ENCODE results near the gene LHFPL3.
A peak's percentile ranks its signal among the peaks of the same experiment; 100 is the strongest.

LHFPL3 gene

DNA sequence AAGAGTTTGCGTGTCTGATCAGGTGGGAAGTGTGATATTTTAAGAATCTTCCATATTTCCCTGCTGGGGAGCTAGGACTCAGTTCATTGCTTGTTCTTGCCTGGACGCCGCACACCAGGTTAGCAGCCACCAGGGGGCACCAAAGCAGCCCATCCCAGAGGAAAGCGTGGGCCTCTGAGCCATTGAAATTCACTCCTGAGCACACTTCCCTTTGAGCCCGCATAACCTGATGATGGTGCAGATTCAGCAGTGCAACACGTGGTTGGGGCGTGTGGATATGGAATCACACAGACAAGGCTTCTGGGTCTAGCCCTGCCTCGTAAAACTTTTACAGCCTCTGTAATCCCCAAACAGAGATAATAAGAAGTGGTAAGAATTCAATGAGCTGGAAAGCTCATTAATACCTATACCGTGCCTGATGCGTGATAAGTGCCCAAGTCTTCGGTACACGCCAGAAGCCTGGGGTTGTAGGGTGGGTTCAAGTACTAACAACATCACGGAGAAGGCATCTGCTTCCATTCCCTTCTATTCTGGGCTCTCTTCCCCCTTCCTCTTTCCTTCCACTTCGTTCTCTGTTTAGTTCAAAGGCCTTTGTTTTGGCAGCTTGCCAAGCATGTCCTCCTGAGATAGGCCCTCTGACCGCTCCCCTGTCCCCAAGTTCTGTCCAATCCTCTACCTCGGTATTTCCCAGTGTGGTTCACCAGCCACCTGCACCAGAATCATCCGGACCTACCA lies 555.5 kb downstream of the LHFPL3 start:
- TF ChIP-seq, protein P1, sequence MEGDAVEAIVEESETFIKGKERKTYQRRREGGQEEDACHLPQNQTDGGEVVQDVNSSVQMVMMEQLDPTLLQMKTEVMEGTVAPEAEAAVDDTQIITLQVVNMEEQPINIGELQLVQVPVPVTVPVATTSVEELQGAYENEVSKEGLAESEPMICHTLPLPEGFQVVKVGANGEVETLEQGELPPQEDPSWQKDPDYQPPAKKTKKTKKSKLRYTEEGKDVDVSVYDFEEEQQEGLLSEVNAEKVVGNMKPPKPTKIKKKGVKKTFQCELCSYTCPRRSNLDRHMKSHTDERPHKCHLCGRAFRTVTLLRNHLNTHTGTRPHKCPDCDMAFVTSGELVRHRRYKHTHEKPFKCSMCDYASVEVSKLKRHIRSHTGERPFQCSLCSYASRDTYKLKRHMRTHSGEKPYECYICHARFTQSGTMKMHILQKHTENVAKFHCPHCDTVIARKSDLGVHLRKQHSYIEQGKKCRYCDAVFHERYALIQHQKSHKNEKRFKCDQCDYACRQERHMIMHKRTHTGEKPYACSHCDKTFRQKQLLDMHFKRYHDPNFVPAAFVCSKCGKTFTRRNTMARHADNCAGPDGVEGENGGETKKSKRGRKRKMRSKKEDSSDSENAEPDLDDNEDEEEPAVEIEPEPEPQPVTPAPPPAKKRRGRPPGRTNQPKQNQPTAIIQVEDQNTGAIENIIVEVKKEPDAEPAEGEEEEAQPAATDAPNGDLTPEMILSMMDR (IDR thresholded peaks at IDR 0.05; ENCODE audit: insufficient read depth, missing control alignments) = peak; percentile 90
- DNase-seq (ENCODE audit: insufficient read length, low spot score) (peak; percentile 48), FAIRE-seq (no peak)

DNA sequence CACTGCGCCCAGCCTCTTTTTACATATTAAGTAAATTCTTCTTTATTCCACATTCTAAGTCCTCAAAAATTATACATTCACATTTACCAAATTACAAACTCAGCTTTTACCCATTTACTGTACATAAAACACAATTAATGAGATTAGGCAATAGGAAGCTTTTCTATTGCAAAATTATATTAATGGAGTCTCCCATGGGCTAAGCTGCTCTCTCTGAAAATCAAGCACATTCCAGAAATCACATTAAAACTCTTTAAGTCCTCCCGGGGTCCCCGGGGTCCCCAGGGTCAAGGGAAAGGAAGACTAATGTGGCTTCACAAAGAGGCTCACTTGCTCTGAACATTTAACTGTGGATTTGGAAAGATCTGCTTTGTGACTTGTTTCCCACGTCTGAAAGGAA lies 558.2 kb downstream of the LHFPL3 start:
- TF ChIP-seq, protein P1 (IDR thresholded peaks at IDR 0.05; ENCODE audit: insufficient read depth, missing control alignments) = no peak
- no peak for DNase-seq (ENCODE audit: insufficient read length, low spot score)
- FAIRE-seq = no peak

DNA sequence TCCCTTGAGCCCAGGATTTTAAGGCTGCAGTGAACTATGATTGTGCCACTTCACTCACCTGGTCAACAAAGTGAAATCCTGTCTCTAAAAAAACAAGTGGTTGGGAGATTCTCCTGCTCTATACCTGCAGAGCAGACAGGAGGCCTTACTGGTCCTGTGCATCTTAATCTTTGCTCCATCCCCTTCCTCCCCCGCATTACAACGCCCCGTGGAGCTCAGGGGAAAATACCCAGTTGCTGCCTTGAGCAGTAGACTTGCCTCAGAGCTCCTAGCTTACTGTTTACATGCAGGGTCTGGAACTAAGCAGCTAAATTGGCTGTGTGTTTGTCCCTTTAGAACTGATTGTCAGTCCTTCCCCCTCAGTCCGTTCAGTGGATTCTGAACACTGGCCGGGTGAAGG lies 561.8 kb downstream of the LHFPL3 start:
- no peak for DNase-seq (ENCODE audit: insufficient read length, low spot score)
- FAIRE-seq = no peak
- TF ChIP-seq, protein P1 (IDR thresholded peaks at IDR 0.05; ENCODE audit: insufficient read depth, missing control alignments) = no peak

DNA sequence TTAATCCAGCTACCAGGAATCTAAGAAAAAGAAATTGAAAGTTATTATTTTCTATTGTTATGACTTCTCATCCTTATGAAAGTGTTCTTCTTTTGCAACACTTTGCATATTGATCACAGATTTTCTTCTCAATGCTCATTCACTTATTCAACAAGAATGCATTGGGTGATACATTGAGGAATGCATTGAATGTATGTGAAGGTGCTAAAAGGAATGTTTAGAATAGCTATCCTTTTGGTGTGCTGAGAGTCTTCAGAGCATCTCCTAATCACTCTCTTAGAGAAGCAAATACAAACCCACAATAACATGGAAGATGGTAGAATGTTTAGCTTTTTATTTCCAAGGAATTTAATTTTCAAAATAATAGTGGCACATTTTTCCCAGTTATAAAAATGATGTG lies 563.5 kb downstream of the LHFPL3 start:
- DNase-seq (ENCODE audit: insufficient read length, low spot score) (no peak), FAIRE-seq (no peak)
- TF ChIP-seq, protein P1 (IDR thresholded peaks at IDR 0.05; ENCODE audit: insufficient read depth, missing control alignments) = no peak

DNA sequence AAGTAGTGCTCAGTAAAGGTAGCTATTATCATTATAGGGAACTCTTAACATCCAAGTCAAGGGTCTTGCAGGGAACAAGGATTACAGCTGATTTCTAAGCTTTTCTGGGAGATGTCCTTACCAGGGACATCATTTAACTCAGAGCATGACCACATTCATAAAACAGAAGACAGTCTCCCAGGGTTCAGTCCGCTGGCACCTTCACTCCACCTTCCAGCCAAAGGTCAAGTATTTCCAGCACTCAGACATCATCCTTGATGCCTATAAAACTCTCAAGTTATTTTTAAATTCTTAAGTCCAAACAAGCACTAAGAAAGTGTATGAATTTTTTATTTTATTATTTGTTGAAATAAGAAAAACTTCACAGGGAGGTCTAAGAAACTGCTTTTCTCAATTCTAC lies 565.9 kb downstream of the LHFPL3 start:
- TF ChIP-seq, protein P1 (IDR thresholded peaks at IDR 0.05; ENCODE audit: insufficient read depth, missing control alignments) = no peak
- FAIRE-seq = no peak
- no peak for DNase-seq (ENCODE audit: insufficient read length, low spot score)

DNA sequence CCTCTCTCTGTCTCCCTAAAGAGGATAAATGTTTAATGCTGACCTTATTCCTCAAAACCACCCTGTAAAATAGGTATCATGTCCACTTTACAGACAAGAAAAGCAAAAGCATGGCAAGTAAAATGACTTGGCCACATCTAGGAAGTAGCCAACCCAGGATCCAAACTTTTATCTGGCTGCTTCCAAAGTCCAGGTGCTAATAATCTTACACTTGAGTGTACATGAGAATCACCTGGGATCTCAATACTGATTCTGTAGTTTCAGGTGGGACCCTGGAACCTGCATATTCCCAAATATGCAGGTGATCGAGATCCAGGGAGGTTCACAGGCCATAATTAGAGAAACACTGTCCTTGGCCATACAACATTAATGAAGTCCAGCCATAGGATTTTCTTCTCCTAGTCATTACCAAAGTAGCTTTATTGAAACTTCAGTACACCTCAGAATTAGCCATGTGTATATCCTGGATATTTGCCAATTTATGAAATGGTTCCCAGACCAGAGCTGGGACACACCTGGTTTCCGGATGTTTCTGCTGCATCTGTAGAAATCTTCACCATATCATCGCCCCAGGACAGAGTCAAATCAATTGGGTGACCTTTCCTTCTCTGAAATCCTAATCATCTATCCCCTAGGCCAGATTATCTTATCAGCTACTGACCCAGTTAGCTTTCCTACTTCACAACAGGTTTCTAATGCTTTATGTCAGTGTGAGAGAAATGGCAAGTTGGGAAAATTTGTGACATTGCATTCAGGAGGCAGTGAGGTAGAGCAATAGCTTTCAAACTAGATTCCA lies 566.5 kb downstream of the LHFPL3 start:
- FAIRE-seq (no peak), DNase-seq (ENCODE audit: insufficient read length, low spot score) (no peak)
- TF ChIP-seq, protein P1 (IDR thresholded peaks at IDR 0.05; ENCODE audit: insufficient read depth, missing control alignments) = no peak
